HG03469 (cell line): ENCODE data around the gene CRNKL1.

Experiments used
- ATAC-seq: cut with Tn5 transposase; IDR thresholded peaks from one replicate; pipeline ENCODE4 v1.9.1; 2021; ENCODE audit warnings: mild to moderate bottlenecking, moderate library complexity, moderate number of reproducible peaks; ENCODE audit not compliant: unreplicated experiment

The CRNKL1 gene

GRCh38 chr20:20063941-20064702 lies 11.9 kb upstream of the CRNKL1 start:
- ATAC-seq, result no peak

- no peak for ATAC-seq
Observed at GRCh38 chr20:20060234-20060998, 8.2 kb upstream of the CRNKL1 start.

- no peak for ATAC-seq
Observed at GRCh38 chr20:20051767-20052073, 546 bp downstream of the CRNKL1 start.

GRCh38 chr20:20039752-20040387 lies 12.4 kb downstream of the CRNKL1 start:
- ATAC-seq, result no peak

- ATAC-seq, result no peak
Observed at GRCh38 chr20:20038586-20038985, 13.7 kb downstream of the CRNKL1 start.

GRCh38 chr20:20037960-20038359 lies 14.3 kb downstream of the CRNKL1 start:
- ATAC-seq, result no peak

- no peak for ATAC-seq
Observed at GRCh38 chr20:20036756-20037155, 15.5 kb downstream of the CRNKL1 start.

GRCh38 chr20:20034486-20034885 lies 17.8 kb downstream of the CRNKL1 start:
- no peak for ATAC-seq

GRCh38 chr20:20031790-20032189 lies 20.5 kb downstream of the CRNKL1 start:
- ATAC-seq, result no peak

GRCh38 chr20:20027284-20027683 lies 25.0 kb downstream of the CRNKL1 start:
- ATAC-seq, result no peak

GRCh38 chr20:20024942-20025341 lies 27.3 kb downstream of the CRNKL1 start:
- ATAC-seq, result no peak

- ATAC-seq, result no peak
Observed at GRCh38 chr20:20023395-20023794, 28.9 kb downstream of the CRNKL1 start.

- peak; percentile 57 for ATAC-seq
Observed at GRCh38 chr20:20022498-20022897, 29.8 kb downstream of the CRNKL1 start.

GRCh38 chr20:20021835-20022234 lies 30.4 kb downstream of the CRNKL1 start:
- no peak for ATAC-seq

- no peak for ATAC-seq
Observed at GRCh38 chr20:20020908-20021307, 31.4 kb downstream of the CRNKL1 start.

- ATAC-seq, result no peak
Observed at GRCh38 chr20:20019123-20019522, 33.1 kb downstream of the CRNKL1 start.

- ATAC-seq, result no peak
Observed at GRCh38 chr20:20018366-20018765, 33.9 kb downstream of the CRNKL1 start.

- no peak for ATAC-seq
Observed at GRCh38 chr20:20017844-20018185, 34.5 kb downstream of the CRNKL1 start.

GRCh38 chr20:20017001-20017843 lies 35.0 kb downstream of the CRNKL1 start, which contains the start of gene NAA20:
TSS of gene NAA20 (plus strand) at chr20:20017362. CDS start at chr20:20017397, 35 bp downstream.
- peak; percentile 96 for ATAC-seq

GRCh38 chr20:20014659-20015058 lies 37.6 kb downstream of the CRNKL1 start:
- ATAC-seq, result no peak

GRCh38 chr20:20012541-20012940 lies 39.7 kb downstream of the CRNKL1 start:
- no peak for ATAC-seq
